Effector CD4-positive, alpha-beta T cell (primary cell): ENCODE measurements around the gene SLC35F3.
"Not testable (repeated sequence)": the region's sequence is repeated elsewhere in the genome, so short reads cannot be mapped to it uniquely, and the experiment has no call there.

Experiments
- DNase-seq: peaks from one replicate; pipeline ENCODE4 v3.0.0-alpha.2; 2020
- total RNA-seq: gene quantifications from one replicate; lab custom pipeline; 2026; lab: John Stamatoyannopoulos, UW

Gene SLC35F3
- total RNA-seq: 3.2 reads per million, percentile 12 among the genes with 10 or more reads in this experiment

GRCh38 chr1:233904633-233905415 is at the start of gene SLC35F3:
Gene SLC35F3, plus strand, starts transcription at chr1:233904676.
- no peak for DNase-seq

- no peak for DNase-seq
Observed at GRCh38 chr1:233859446-233859845, 45.0 kb upstream of the SLC35F3 start.

DNA sequence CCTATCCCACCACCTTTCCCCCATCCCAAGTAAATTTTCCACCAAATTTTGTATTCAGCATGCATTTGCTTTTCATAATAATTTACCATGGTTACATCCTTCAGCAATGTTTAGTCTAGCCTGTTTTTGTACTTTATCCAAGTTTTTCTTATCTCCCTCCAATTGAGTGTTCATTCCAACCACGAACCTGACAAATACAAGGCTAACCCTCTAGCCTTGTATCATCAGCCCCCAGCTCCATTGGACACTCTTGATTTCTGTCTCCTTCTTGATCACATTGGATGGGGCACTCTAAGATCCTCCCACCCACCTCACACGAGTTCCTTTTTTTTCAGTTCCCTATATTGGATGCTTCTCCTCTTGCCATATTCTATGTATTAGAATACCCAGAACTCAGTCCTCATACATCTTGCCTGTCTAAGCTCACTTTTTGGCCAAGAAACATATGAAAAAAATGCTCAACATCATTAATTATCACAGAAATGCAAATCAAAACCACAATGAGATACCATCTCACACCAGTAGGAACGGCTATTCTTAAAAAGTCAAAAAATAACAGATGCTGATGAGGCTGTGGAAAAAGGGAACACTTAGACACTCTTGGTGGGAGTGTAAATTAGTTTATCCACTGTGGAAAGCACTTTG is 40.5 kb upstream of the SLC35F3 start:
- DNase-seq: no peak

DNA sequence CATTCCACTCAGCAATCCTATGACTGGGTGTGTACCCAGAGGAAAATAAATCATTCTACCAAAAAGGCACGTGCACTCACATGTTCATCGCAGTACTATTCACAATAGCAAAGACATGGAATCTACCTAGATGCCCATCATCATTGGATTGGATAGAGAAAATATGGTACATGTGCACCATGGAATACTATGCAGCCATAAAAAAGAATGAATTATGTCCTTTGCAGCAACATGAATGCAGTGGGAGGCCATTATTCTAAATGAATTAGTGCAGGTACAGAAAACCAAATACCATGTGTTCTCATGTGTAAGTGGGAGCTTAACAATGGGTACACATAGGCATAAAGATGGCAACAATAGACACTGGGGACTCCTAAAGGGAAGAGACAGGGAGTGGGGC is 39.9 kb upstream of the SLC35F3 start:
- DNase-seq: no peak

GRCh38 chr1:233865216-233865615 is 39.3 kb upstream of the SLC35F3 start:
- no peak for DNase-seq

DNA sequence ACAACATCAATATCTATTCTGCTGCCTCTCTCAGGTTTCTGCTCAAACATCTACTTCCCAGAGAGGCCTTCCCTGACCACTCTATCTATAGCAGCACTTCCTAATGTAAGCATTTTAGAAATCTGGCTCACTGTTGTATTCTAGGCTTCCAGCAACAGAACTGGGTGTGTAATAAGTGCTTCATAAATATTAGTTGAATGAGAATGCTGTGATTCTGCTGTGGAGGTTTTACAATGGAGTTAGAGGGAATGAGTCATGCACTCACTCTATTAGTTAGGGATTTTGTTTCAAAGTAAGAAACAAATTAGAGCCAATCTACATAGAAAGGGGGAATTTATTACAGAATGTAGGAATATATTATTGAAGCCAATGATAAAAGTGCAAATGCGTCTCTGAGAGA is 38.6 kb upstream of the SLC35F3 start:
- no peak for DNase-seq

DNA sequence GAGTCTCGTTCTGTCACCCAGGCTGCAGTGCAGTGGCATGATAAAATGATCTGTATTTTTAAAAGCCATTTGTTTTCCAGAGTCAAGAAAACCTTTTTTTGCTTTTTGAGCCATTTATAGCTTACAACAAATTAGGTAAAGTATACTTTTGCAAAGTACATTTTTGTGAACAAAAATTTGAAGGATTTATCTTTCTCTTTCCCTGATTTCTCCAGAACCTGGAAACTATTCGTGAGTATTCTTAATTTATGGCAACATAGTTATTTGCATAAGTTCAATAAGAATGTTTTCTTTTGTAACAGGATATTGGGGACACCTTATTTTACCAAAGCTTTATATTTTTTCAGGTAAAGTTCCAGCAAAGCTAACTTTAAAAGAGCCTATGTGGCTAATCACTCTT is 37.4 kb upstream of the SLC35F3 start:
- no peak for DNase-seq

DNA sequence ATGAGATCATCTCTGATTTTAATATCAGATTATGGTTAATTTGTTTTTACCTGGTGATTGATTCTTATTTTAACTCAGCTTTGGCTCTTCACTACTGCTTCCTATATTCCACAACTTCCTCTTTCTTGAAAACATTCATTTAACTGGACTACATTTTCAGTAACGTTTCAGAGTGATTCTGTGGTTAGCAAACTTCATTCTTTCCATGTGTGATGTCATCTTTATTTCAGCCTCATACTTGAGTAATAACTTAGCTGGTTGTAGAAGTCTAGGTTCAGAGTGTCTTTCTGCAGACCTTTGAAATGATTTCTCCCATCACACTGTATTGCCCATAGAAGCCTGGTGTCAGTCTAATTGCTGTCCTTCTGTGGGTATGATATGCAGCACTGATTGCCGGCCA is 36.0 kb upstream of the SLC35F3 start:
- DNase-seq: no peak

DNA sequence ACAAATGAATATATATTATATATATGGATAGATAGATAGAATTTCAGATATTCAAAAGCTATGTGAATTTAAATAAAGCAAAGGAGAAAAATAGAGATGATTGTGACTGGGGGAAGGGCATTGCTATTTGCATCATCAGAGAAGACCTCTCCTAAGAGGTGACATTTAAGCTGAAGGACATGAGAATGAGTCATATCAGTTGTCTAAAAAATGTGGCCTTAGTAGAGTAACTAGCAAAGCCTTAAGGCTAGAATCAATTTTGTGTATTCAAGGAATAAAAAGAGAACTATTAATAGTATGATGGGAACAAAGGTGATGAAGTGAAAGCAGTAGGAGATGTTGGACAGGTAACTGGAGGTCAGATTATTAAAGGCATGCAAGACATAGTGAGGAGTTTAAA is 34.8 kb upstream of the SLC35F3 start:
- DNase-seq: no peak

DNA sequence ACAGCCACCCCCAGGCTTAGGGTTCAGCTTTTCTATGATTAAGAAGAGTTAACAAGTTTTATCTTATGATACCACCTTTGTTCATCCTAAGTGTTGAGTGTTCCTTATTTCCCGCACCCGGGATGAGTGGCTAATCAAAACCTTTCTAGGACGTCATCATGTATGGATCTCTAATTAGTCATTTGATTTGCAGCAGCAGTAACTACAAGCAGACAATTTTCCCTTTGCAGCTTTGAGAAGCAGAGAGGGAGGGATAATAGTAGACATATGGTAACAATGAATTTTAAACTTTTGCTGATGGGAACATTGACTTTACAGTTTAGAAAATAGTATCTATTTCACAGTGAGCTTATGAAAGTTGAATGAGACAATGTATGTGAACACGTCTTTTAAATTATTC is 30.8 kb upstream of the SLC35F3 start:
- DNase-seq: no peak

GRCh38 chr1:233879841-233880240 is 24.6 kb upstream of the SLC35F3 start:
- DNase-seq: no peak

DNA sequence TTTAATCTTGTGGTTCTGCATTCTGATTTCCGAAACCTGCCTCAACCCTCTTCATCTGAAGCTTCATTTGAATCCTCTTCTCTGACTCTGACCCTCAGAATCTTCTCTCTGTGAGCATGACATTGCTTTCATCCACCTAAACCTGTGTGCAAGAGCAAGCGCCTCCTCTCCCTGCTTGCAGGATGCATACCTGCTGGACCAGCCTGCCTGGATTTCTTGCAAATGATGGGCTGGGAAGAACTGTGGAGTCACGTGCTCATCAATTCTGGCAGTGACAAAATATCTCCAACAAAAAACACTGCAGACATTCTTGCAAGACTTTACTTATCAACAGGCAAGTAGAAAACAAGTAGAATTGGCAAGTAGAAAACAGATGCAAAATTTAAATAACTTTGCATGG is 20.8 kb upstream of the SLC35F3 start:
- DNase-seq: no peak

GRCh38 chr1:233884461-233885151 is 19.9 kb upstream of the SLC35F3 start:
- DNase-seq: no peak

GRCh38 chr1:233885196-233885920 is 19.1 kb upstream of the SLC35F3 start:
- DNase-seq: no peak

DNA sequence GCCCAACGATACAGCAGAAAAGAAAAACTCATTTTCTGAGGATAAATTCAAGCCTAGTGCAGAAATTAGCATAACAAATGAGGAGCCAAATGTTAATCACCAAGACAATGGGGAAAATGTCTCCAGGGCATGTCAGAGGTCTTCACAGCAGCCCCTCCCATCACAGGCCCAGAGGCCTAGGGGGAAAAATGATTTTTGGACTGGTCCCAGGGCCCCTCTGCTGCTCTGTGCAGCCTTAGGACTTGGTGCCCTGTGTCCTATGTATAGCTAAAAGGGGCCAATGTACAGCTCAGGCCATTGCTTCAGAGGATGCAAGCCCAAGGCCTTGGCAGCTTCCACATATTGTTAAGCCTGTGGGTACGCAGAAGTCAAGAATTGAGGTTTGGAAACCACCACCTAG is 13.3 kb upstream of the SLC35F3 start:
- not testable (repeated sequence) for DNase-seq

DNA sequence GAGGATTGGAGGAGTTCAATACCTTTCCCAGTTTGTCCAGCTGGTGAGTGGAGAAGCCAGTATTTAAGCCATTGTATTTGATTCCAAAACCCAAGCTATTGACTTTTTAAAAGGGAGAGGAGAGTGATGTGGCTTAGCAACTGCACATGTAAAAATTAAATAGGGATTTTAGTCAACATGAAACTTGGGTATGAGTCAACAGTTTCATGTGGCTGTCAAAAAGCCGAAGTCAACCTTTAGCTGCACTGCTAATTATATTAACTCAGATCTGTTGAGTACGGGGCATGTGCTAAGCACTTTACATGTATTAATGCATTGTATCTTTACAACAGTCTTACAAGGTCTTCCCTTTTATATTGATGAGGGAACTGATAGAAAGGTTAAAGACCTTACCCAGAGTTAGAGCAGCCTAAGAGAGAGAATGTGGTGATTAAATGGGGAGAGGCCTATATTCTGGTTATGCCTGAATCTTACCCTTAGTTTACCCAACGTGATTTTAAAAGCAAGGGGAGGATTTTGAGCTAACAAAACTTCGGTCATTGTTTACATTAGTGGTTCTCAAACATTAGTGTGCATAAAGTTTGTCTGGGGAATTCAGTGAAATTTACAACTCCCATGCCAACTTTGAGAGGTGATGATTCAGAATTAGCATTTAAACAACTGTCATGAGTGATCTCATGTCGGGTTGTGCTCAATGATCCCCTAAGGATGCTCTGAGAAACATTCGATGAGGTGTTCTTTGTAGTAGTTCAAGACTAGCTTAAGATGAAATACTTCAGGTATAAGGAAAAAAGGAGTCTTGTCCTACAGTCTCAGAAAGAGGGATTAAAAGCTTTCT is 6.9 kb upstream of the SLC35F3 start:
- no peak for DNase-seq

DNA sequence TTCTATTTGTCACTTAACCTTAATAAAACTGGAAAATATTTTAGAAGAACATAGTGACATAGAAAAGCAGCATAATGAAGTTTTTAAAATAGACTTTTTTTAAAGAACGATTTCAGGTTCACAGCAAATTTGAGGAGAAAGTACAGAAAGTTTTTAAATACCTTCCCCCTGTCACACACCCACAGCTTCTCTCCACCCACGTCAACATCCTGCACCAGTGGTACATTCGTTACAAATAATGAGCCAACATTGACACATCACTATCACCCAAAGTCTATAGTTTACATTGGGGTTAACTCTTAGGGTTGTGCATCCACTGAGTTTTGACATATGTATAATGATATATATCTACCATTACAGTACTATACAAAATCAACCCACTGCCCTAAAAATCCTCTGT is 3.0 kb upstream of the SLC35F3 start:
- no peak for DNase-seq

GRCh38 chr1:233905416-233906051 is 1.1 kb downstream of the SLC35F3 start:
- no peak for DNase-seq

DNA sequence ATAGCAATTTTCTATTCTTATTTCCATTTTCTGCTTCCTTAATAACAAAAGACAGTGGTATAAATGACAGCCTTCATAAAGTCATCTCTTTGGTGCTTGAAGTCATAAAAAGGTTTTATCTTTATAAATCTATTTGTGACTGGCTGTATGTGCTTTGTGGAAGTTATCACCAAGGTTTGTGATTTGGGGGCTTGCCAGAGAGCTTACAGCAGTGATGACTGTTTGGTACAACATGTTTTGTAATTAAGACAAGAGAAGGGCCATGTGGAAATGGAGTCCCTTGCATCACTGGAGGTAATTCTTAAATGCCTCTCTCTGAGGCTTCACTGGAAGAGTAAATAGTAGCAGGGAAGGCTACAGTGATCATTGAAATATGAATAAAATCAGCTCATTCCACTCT is 2.7 kb downstream of the SLC35F3 start:
- no peak for DNase-seq

- no peak for DNase-seq
Observed at GRCh38 chr1:233908092-233908491, 3.6 kb downstream of the SLC35F3 start.

DNA sequence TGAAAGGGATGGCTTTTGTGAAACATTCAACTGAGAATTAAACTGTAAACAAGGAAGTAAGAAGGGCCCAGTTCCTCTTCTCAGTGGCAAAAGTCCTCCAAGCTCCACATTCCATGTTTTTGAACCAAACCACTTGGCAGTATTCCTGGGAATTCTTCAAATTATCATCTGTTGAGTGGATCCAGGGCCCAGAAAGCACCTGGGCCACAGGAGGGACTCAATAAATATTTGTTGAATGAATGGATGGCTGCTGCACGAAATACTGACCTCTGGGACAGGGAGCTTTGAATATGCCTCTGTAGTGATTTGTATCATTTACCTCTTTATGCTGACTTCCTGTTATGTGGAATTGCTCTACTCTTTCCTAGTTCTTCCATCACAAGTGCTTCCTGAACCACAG is 4.7 kb downstream of the SLC35F3 start:
- no peak for DNase-seq

DNA sequence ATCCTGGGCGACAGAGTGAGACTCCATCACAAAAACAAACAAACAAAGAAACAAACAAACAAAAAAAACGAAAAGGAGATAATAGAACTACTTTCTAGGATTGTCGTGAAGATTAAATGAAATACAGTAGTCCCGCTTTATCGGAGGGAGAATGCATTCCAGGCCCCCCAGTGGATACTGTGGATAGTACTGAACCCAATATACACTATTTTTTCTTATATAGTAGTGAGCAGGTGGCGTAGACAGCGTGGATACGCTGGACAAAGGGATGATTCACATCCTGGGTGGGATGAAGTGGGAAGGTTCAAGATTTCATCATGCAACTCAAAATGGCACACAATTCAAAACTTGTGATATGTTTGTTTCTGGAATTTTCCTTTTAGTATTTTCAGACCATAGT is 8.0 kb downstream of the SLC35F3 start:
- DNase-seq: no peak
